Suprapubic skin (tissue), 3 donors: ENCODE data around the gene VPS35L.

Experiments used
- CTCF ChIP-seq, 2 donors: fragments of 200-600 bp in 1 of 2; fragments of 450-650 bp in 1 of 2; sonication (generic) in 1 of 2; IDR thresholded peaks; one replicate each; pipeline ENCODE4 v1.5.1; 2016 to 2019; ENCODE audit warnings: antibody characterized with exemption in 2 of 2, mild to moderate bottlenecking in 1 of 2, moderate library complexity in 1 of 2
- EP300 ChIP-seq: sonication (generic); formaldehyde crosslinking; IDR thresholded peaks from one replicate; pipeline ENCODE4 v1.6.1; 2017; ENCODE audit warnings: antibody characterized with exemption

- TF ChIP-seq EP300 (no peak), CTCF (IDR thresholded peaks at IDR 0.05) (no peak)
These were observed 133.8 kb downstream of the VPS35L start for GRCh38 chr16:19689342-19689741.
